Ramos (cell line): Measurements from ENCODE around the gene CCDC106.

ENCODE experiments used
- in situ Hi-C: fragments of 300-500 bp; cut with MboI; formaldehyde crosslinking; loops from one replicate; pipeline ENCODE4 v1.14.3; 2022; ENCODE audit warnings: low sequenced_read_pairs; ENCODE audit not compliant: unreplicated experiment

The CCDC106 gene

GRCh38 chr19:55689411-55690108 lies 41.5 kb downstream of the CCDC106 start:
- in situ Hi-C loops = no loop called here

GRCh38 chr19:55690109-55690768 lies 42.2 kb downstream of the CCDC106 start:
- in situ Hi-C loops = no loop called here

GRCh38 chr19:55690769-55691545 lies 42.9 kb downstream of the CCDC106 start:
- in situ Hi-C loops = no loop called here

GRCh38 chr19:55691561-55692481 lies 43.8 kb downstream of the CCDC106 start:
- in situ Hi-C loops = no loop called here

GRCh38 chr19:55692681-55693081 lies 44.7 kb downstream of the CCDC106 start:
- in situ Hi-C loops = no loop called here

GRCh38 chr19:55693336-55693974 lies 45.4 kb downstream of the CCDC106 start:
- in situ Hi-C loops = no loop called here

GRCh38 chr19:55694241-55694655 lies 46.2 kb downstream of the CCDC106 start:
- in situ Hi-C loops = no loop called here

GRCh38 chr19:55694656-55695491 lies 46.9 kb downstream of the CCDC106 start:
- in situ Hi-C loops = no loop called here

- in situ Hi-C loops = no loop called here
These were observed 47.7 kb downstream of the CCDC106 start for GRCh38 chr19:55695511-55696290.

GRCh38 chr19:55696301-55697068 lies 48.5 kb downstream of the CCDC106 start:
- in situ Hi-C loops = no loop called here

GRCh38 chr19:55697069-55697440 lies 49.0 kb downstream of the CCDC106 start:
- in situ Hi-C loops = no loop called here

GRCh38 chr19:55697698-55698097 lies 49.7 kb downstream of the CCDC106 start:
- in situ Hi-C loops = no loop called here

GRCh38 chr19:55698256-55698655 lies 50.2 kb downstream of the CCDC106 start:
- in situ Hi-C loops = no loop called here

GRCh38 chr19:55699221-55699620 lies 51.2 kb downstream of the CCDC106 start:
- in situ Hi-C loops = no loop called here

GRCh38 chr19:55700813-55701212 lies 52.8 kb downstream of the CCDC106 start:
- in situ Hi-C loops = no loop called here

- in situ Hi-C loops = no loop called here
These were observed 54.2 kb downstream of the CCDC106 start for GRCh38 chr19:55702131-55702627.
